CD8-positive, alpha-beta memory T cell (primary cell): ENCODE results near the gene HOPX. TPM values are rescaled to one million over a fixed set of nuclear protein-coding genes. Genes with fewer than 3 reads are reported as not detected.

ENCODE experiments used
- CTCF ChIA-PET: fragments of 350-600 bp; sonication (Branson Sonifier 250); formaldehyde crosslinking; loops from one replicate; lab custom pipeline; 2021; ENCODE audit warnings: antibody characterized with exemption; lab: Charles Lee
- POLR2A ChIA-PET: fragments of 350-600 bp; sonication (Branson Sonifier 250); formaldehyde crosslinking; loops from one replicate; lab custom pipeline; 2021; ENCODE audit warnings: antibody characterized with exemption; lab: Charles Lee
- DNase-seq, 5 donors: peaks; one replicate each; pipeline versions ENCODE4 v3.0.0 to v3.0.0-alpha.2; 2020 to 2022; ENCODE audit warnings: mixed read lengths in 1 of 5
- H3K27ac ChIP-seq: one replicate; pipeline ENCODE4 v1.7.0; 2013; ENCODE audit warnings: low read depth, mild to moderate bottlenecking, low read length, moderate library complexity
- H3K27me3 ChIP-seq: 2 replicates; pipeline ENCODE4 v1.7.0; 2013; ENCODE audit warnings: low read length, mild to moderate bottlenecking; ENCODE audit not compliant: insufficient read depth, poor library complexity, severe bottlenecking
- H3K36me3 ChIP-seq: 2 replicates; pipeline ENCODE4 v1.7.0; 2013; ENCODE audit warnings: mild to moderate bottlenecking, low read length, moderate library complexity; ENCODE audit not compliant: insufficient read depth
- H3K4me1 ChIP-seq: 2 replicates; pipeline ENCODE4 v1.7.0; 2013; ENCODE audit warnings: mild to moderate bottlenecking, low read length, moderate library complexity; ENCODE audit not compliant: insufficient read depth
- H3K4me3 ChIP-seq: 2 replicates; pipeline ENCODE4 v1.7.0; 2013; ENCODE audit warnings: mild to moderate bottlenecking, low read length
- H3K9me3 ChIP-seq: 2 replicates; pipeline ENCODE4 v1.7.0; 2013; ENCODE audit warnings: mild to moderate bottlenecking, low read length
- H3K27ac Mint-ChIP-seq, 8 donors: one replicate each; pipeline ENCODE4 v1.8.0; 2020 to 2021; ENCODE audit warnings: mixed read lengths in 8 of 8, mild to moderate bottlenecking in 6 of 8, inconsistent platforms in 3 of 8, moderate library complexity in 3 of 8
- H3K27me3 Mint-ChIP-seq, 2 donors: one replicate each; pipeline ENCODE4 v1.8.0; 2020 to 2021; ENCODE audit warnings: mixed read lengths in 2 of 2, mild to moderate bottlenecking in 1 of 2, moderate library complexity in 1 of 2
- H3K36me3 Mint-ChIP-seq, 3 donors: one replicate each; pipeline ENCODE4 v1.8.0; 2020 to 2021; ENCODE audit warnings: mixed read lengths in 3 of 3, inconsistent platforms in 1 of 3, mild to moderate bottlenecking in 1 of 3
- H3K4me1 Mint-ChIP-seq, 3 donors: one replicate each; pipeline ENCODE4 v1.8.0; 2020 to 2021; ENCODE audit warnings: mixed read lengths in 3 of 3, inconsistent platforms in 1 of 3, mild to moderate bottlenecking in 1 of 3
- H3K4me3 Mint-ChIP-seq, 7 donors: one replicate each; pipeline ENCODE4 v1.8.0; 2020 to 2021; ENCODE audit warnings: mixed read lengths in 7 of 7, mild to moderate bottlenecking in 6 of 7, moderate library complexity in 4 of 7, inconsistent platforms in 2 of 7
- H3K9me3 Mint-ChIP-seq, 5 donors: one replicate each; pipeline ENCODE4 v1.8.0; 2020 to 2022; ENCODE audit warnings: mixed read lengths in 5 of 5, mild to moderate bottlenecking in 3 of 5, moderate library complexity in 2 of 5, inconsistent platforms in 1 of 5
- polyA plus RNA-seq: library from polyadenylated mRNA; unstranded; fragments of 300-500 nt; fragmentation: Illumina TruSeq; gene quantifications from one replicate; pipeline ENCODE4 v1.2.3, GENCODE V29; 2021
- total RNA-seq, 2 experiments: library from RNA; stranded (reverse); gene quantifications; one replicate each; pipeline ENCODE4 v1.2.3, GENCODE V29; 2021

Gene HOPX
- total and polyA plus RNA-seq, 3 experiments from 2014 or later = 159 to 285 (median 171) TPM

DNA sequence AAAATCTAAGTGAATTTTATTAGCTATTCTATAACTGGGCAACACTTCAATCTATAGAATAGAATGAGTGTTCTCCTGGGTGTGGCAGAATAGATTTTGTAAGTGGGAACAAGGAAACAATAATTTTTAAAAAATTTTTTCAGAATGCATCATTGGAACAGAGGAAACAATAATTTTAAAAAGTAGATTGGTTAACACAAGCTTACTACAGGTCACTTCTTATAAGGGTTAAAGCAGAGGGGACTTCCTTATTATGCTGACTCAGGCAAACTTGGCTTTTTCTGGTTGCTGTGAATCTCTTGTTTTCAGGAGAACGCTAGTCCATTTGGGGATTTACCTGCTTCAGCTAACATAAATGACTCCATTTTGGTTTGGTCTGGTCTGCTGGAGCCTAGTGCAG lies 52.5 kb downstream of the HOPX start:
- Mint-ChIP-seq H3K4me1 (peaks cover 8 to 15% (median 10%) of the 10 kb centered on the region in 3 donors), H3K36me3 (peaks cover 2 to 24% (median 2%) of the 10 kb centered on the region in 3 donors), H3K27me3 (peaks cover 0 to under 1% of the 10 kb centered on the region in 2 donors), H3K9me3 (peaks cover 0 to 24% (median 17%) of the 10 kb centered on the region in 5 donors), H3K4me3 (no peak overlapping the region), H3K27ac (no peak overlapping the region)
- CTCF ChIA-PET = interaction anchor here (2.1 kb wide), 1 partner anchor 12 kb away, joined by 7 read pairs; no protein-coding TSS in a partner anchor
- Histone ChIP-seq H3K4me1 (no peaks in the 10 kb centered on the region), H3K9me3 (no peaks in the 10 kb centered on the region), H3K27me3 (no peaks in the 10 kb centered on the region), H3K27ac (no peak overlapping the region), H3K4me3 (no peak overlapping the region), H3K36me3 (no peaks in the 10 kb centered on the region)
- no peak for DNase-seq
- POLR2A ChIA-PET = no interaction called here

DNA sequence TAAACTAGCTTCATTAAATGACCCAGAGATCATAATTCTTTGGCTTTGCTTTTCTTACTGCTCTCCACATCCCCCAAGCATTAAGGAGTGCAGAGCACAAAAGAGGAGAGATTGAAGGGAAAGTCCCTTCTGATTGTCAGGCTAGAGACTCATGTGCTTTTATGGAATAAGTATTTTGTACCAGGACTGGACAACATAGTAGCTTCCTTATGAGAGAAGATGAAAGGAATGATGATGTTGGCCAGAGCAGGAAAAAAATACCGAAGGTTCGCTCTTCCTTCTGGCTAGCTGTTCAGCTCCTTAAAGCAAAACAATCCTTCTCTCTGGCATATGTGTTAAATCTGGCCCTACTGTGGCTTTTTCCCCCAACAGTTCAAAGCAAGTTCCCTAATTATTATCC lies 53.1 kb downstream of the HOPX start:
- Histone ChIP-seq H3K4me3 (no peak overlapping the region), H3K36me3 (no peaks in the 10 kb centered on the region), H3K27me3 (no peaks in the 10 kb centered on the region), H3K4me1 (no peaks in the 10 kb centered on the region), H3K9me3 (no peaks in the 10 kb centered on the region), H3K27ac (no peak overlapping the region)
- H3K4me1 Mint-ChIP-seq = peaks cover 8 to 15% (median 10%) of the 10 kb centered on the region in 3 donors
- H3K27me3 Mint-ChIP-seq = peaks cover 0 to 2% of the 10 kb centered on the region in 2 donors
- ChIA-PET POLR2A (no interaction called here), CTCF (interaction anchor here (1.3 to 2.1 kb wide), 4 partner anchors 12 to 209 kb away, joined by 3 to 7 read pairs (median 4); no protein-coding TSS in a partner anchor)
- no peak overlapping the region for H3K27ac Mint-ChIP-seq
- H3K4me3 Mint-ChIP-seq = no peak overlapping the region
- H3K9me3 Mint-ChIP-seq = peaks cover 0 to 24% (median 17%) of the 10 kb centered on the region in 5 donors
- DNase-seq = no peak
- H3K36me3 Mint-ChIP-seq = peaks cover 2 to 24% (median 2%) of the 10 kb centered on the region in 3 donors

DNA sequence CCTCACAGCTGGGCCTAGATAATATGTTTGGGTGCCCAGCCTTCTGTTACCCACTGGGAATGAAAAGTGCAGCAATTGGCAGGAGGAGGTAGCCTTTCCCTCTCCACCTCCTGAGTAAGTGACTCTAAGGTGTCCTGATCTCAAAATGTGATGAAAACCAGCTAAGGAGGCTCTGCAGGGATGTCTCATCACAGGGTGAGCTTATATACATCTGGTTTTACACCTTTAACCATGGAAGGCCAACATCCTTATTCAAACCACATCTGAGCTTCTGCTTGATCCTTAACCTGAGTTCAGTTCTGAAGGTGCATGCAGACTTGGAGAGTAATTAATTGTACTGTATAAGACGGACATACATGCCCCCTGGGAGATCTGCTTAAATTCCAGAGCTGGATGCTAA lies 53.7 kb downstream of the HOPX start:
- Mint-ChIP-seq H3K27ac (peak overlapping the region in 2 of 8 donors; percentile 4 to 38), H3K4me1 (peaks cover 8 to 15% (median 10%) of the 10 kb centered on the region in 3 donors), H3K9me3 (peaks cover 0 to 24% (median 17%) of the 10 kb centered on the region in 5 donors), H3K27me3 (peaks cover 0 to 2% of the 10 kb centered on the region in 2 donors), H3K4me3 (no peak overlapping the region), H3K36me3 (peaks cover 2 to 24% (median 2%) of the 10 kb centered on the region in 3 donors)
- Histone ChIP-seq H3K4me3 (no peak overlapping the region), H3K9me3 (no peaks in the 10 kb centered on the region), H3K36me3 (no peaks in the 10 kb centered on the region), H3K27me3 (no peaks in the 10 kb centered on the region), H3K4me1 (no peaks in the 10 kb centered on the region), H3K27ac (no peak overlapping the region)
- ChIA-PET CTCF (interaction anchor here (1.3 to 2.1 kb wide), 4 partner anchors 13 to 209 kb away, joined by 3 to 7 read pairs (median 4); no protein-coding TSS in a partner anchor), POLR2A (no interaction called here)
- no peak for DNase-seq

DNA sequence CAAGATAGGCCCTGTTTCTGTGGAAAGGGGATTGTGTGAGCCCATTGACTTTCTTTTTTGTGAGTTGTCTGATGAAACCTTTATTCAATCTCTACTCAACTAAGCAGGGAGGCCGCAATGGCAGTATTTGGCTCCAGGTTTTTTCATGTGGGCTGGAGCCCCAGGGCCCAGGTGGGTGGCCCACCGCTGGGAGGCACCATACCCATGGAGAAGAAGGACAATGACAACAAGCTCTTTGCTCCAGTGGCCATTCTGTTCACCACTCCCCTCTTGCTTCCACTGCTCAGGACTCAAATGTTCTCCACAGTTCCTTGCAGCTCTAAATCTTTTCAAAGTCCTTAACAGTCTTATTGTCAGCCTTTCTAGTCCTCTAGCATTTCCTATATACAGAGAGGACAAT lies 54.1 kb downstream of the HOPX start:
- Histone ChIP-seq H3K4me1 (no peaks in the 10 kb centered on the region), H3K36me3 (no peaks in the 10 kb centered on the region), H3K4me3 (no peak overlapping the region), H3K27ac (no peak overlapping the region), H3K27me3 (no peaks in the 10 kb centered on the region), H3K9me3 (no peaks in the 10 kb centered on the region)
- DNase-seq = peak in 1 of 5 donors; percentile 5
- POLR2A ChIA-PET = no interaction called here
- Mint-ChIP-seq H3K4me3 (no peak overlapping the region), H3K4me1 (peaks cover 8 to 15% (median 10%) of the 10 kb centered on the region in 3 donors), H3K27ac (peak overlapping the region in 2 of 8 donors; percentile 4 to 38), H3K27me3 (peaks cover 0 to 2% of the 10 kb centered on the region in 2 donors), H3K36me3 (peaks cover 2 to 24% (median 2%) of the 10 kb centered on the region in 3 donors), H3K9me3 (peaks cover 0 to 24% (median 17%) of the 10 kb centered on the region in 5 donors)
- CTCF ChIA-PET = interaction anchor here (1.3 to 2.1 kb wide), 4 partner anchors 13 to 210 kb away, joined by 3 to 7 read pairs (median 4); no protein-coding TSS in a partner anchor

DNA sequence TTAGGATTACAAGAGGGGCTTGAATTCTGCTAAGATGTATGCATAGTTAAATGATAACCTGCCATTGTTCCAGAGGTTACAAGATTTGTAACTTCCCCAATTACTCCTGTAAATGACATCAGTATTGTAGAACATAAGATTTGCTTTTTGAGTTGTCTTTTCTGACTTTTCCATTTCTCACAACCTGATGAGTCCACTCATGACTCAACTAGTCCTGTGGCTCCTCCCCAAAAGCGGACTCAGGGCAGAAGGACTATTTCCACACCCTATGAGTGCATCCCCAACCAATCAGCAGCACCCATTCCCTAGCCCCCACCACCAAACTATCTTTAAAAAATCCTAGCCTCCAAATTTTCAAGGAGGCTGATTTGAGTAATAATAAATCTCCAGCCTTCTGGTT lies 54.7 kb downstream of the HOPX start:
- H3K9me3 Mint-ChIP-seq = peaks cover 0 to 24% (median 17%) of the 10 kb centered on the region in 5 donors
- Histone ChIP-seq H3K9me3 (no peaks in the 10 kb centered on the region), H3K36me3 (no peaks in the 10 kb centered on the region), H3K27ac (no peak overlapping the region), H3K4me1 (no peaks in the 10 kb centered on the region), H3K4me3 (no peak overlapping the region), H3K27me3 (no peaks in the 10 kb centered on the region)
- ChIA-PET CTCF (interaction anchor here (1.5 kb wide), 1 partner anchor 210 kb away, joined by 5 read pairs; no protein-coding TSS in a partner anchor), POLR2A (no interaction called here)
- no peak overlapping the region for H3K27ac Mint-ChIP-seq
- DNase-seq = no peak
- no peak overlapping the region for H3K4me3 Mint-ChIP-seq
- peaks cover 8 to 15% (median 10%) of the 10 kb centered on the region in 3 donors for H3K4me1 Mint-ChIP-seq
- peaks cover 2 to 3% of the 10 kb centered on the region in 2 donors for H3K27me3 Mint-ChIP-seq
- peaks cover 2 to 24% (median 2%) of the 10 kb centered on the region in 3 donors for H3K36me3 Mint-ChIP-seq

DNA sequence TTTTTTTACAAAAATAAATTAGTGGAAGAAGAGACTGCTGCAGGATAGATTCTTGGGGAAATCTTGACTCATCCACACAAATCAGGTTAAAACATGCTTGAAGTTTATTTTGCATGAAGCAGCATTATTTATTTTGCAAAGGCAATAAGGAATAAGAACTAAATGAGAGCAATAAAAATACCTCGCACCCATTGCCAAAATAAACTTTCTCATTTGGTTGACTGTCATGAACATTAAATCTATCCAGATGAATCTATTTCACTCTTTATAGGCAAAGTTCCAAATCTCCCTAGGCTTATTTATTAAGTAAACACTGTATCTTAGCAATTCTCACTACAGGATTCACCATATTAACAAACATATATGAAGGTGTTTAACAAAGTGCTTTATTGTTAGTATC lies 58.9 kb downstream of the HOPX start:
- no peak for DNase-seq
- Mint-ChIP-seq H3K4me3 (no peak overlapping the region), H3K4me1 (peaks cover 4 to 7% (median 4%) of the 10 kb centered on the region in 3 donors), H3K27ac (no peak overlapping the region), H3K36me3 (peaks cover 2 to 28% (median 2%) of the 10 kb centered on the region in 3 donors), H3K27me3 (peaks cover 2 to 14% of the 10 kb centered on the region in 2 donors), H3K9me3 (peaks cover 0 to 24% (median 17%) of the 10 kb centered on the region in 5 donors)
- POLR2A ChIA-PET = no interaction called here
- Histone ChIP-seq H3K36me3 (no peaks in the 10 kb centered on the region), H3K4me1 (no peaks in the 10 kb centered on the region), H3K4me3 (no peak overlapping the region), H3K27me3 (no peaks in the 10 kb centered on the region), H3K9me3 (no peaks in the 10 kb centered on the region), H3K27ac (no peak overlapping the region)
- CTCF ChIA-PET = no interaction called here

DNA sequence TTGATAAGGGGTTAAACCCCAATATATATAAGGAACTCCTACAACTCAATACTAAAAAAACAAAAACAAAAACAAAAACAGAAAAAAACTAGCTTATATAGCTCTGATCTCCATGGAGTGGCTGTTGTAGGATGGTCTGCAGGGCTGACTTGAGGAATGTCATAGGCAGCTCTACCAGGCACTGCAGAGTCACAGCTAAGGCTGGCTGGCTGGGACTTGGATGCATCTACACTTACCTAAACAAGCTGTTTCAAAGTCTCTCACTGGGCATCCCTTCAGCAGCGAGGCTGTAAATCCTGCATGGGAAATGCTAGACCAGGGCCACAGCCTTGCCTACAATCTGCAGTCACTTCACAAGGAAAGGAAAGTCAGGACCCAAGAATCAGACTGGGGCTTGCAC lies 61.3 kb downstream of the HOPX start:
- peaks cover 2 to 11% (median 2%) of the 10 kb centered on the region in 3 donors for H3K36me3 Mint-ChIP-seq
- DNase-seq = no peak
- ChIA-PET CTCF (no interaction called here), POLR2A (no interaction called here)
- peaks cover 0 to 8% (median 6%) of the 10 kb centered on the region in 5 donors for H3K9me3 Mint-ChIP-seq
- peaks cover 0 to 5% (median 0%) of the 10 kb centered on the region in 3 donors for H3K4me1 Mint-ChIP-seq
- no peak overlapping the region for H3K27ac Mint-ChIP-seq
- H3K27me3 ChIP-seq = no peaks in the 10 kb centered on the region
- no peaks in the 10 kb centered on the region for H3K4me1 ChIP-seq
- no peaks in the 10 kb centered on the region for H3K9me3 ChIP-seq
- H3K4me3 Mint-ChIP-seq = no peak overlapping the region
- no peak overlapping the region for H3K4me3 ChIP-seq
- no peaks in the 10 kb centered on the region for H3K36me3 ChIP-seq
- no peak overlapping the region for H3K27ac ChIP-seq
- peaks cover 2 to 14% of the 10 kb centered on the region in 2 donors for H3K27me3 Mint-ChIP-seq

DNA sequence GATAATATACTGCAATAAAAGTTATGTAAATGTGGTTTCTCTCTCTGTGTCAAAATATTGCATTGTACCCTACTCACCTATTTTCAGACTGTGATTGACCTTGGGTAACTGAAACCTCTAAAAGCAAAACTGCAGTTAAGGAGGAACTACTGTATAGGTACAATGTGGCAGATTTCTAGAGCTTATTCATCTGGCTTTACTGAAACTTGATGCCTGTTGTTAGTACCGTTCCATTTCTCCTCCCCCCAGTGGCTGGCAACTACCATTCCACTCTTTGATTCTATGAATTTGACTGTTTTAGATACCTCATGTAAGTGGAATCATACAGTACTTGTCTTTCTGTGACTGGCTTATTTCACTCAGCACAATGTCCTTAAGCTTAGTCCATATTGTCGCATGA lies 61.9 kb downstream of the HOPX start:
- H3K36me3 Mint-ChIP-seq = peaks cover 2 to 10% (median 2%) of the 10 kb centered on the region in 3 donors
- ChIA-PET CTCF (no interaction called here), POLR2A (no interaction called here)
- H3K4me1 Mint-ChIP-seq = peaks cover 0 to 5% (median 0%) of the 10 kb centered on the region in 3 donors
- H3K4me3 Mint-ChIP-seq = no peak overlapping the region
- Histone ChIP-seq H3K4me1 (no peaks in the 10 kb centered on the region), H3K36me3 (no peaks in the 10 kb centered on the region), H3K27ac (no peak overlapping the region), H3K4me3 (no peak overlapping the region), H3K27me3 (no peaks in the 10 kb centered on the region), H3K9me3 (no peaks in the 10 kb centered on the region)
- no peak for DNase-seq
- H3K9me3 Mint-ChIP-seq = peaks cover 0 to 6% (median 3%) of the 10 kb centered on the region in 5 donors
- peaks cover 2 to 14% of the 10 kb centered on the region in 2 donors for H3K27me3 Mint-ChIP-seq
- no peak overlapping the region for H3K27ac Mint-ChIP-seq
